ENCODE data around the gene DNAH8.
"Not testable (repeated sequence)": the region's sequence is repeated elsewhere in the genome, so short reads cannot be mapped to it uniquely, and the experiment has no call there.

Gene DNAH8

GRCh38 chr6:38715016-38715689, at the start of gene DNAH8:
Gene DNAH8 (plus strand): TSS chr6:38715311. CDS start chr6:38722810, 7,499 bp downstream.
- DNase-seq, result peak; percentile 29

GRCh38 chr6:38671885-38672467, 43.1 kb upstream of the DNAH8 start:
- DNase-seq, result no peak

GRCh38 chr6:38673397-38674165, 41.5 kb upstream of the DNAH8 start:
- no peak for DNase-seq

- DNase-seq, result no peak
Observed at GRCh38 chr6:38676236-38676973, 38.7 kb upstream of the DNAH8 start.

- DNase-seq, result no peak
Observed at GRCh38 chr6:38676974-38677544, 38.1 kb upstream of the DNAH8 start.

GRCh38 chr6:38678178-38678760, 36.8 kb upstream of the DNAH8 start:
- DNase-seq, result no peak

- no peak for DNase-seq
Observed at GRCh38 chr6:38679668-38680067, 35.4 kb upstream of the DNAH8 start.

- DNase-seq, result no peak
Observed at GRCh38 chr6:38681850-38682249, 33.3 kb upstream of the DNAH8 start.

GRCh38 chr6:38684237-38684636, 30.9 kb upstream of the DNAH8 start:
- DNase-seq, result no peak

- no peak for DNase-seq
Observed at GRCh38 chr6:38684904-38685303, 30.2 kb upstream of the DNAH8 start.

- DNase-seq, result no peak
Observed at GRCh38 chr6:38686270-38687042, 28.7 kb upstream of the DNAH8 start.

GRCh38 chr6:38687043-38687353, 28.1 kb upstream of the DNAH8 start:
- no peak for DNase-seq

- no peak for DNase-seq
Observed at GRCh38 chr6:38687549-38687948, 27.6 kb upstream of the DNAH8 start.

- DNase-seq, result no peak
Observed at GRCh38 chr6:38688579-38689087, 26.5 kb upstream of the DNAH8 start.

GRCh38 chr6:38695227-38695900, 19.7 kb upstream of the DNAH8 start:
- DNase-seq, result no peak

- no peak for DNase-seq
Observed at GRCh38 chr6:38695933-38696332, 19.2 kb upstream of the DNAH8 start.

GRCh38 chr6:38696345-38696744, 18.8 kb upstream of the DNAH8 start:
- DNase-seq, result no peak

GRCh38 chr6:38697846-38698245, 17.3 kb upstream of the DNAH8 start:
- DNase-seq, result no peak

- DNase-seq, result not testable (repeated sequence)
Observed at GRCh38 chr6:38699702-38700101, 15.4 kb upstream of the DNAH8 start.

- DNase-seq, result no peak
Observed at GRCh38 chr6:38701551-38701950, 13.6 kb upstream of the DNAH8 start.
